T-helper 2 cell treated with Interferon-gamma antibody and Interleukin-4, amounts not matched to agents 100 ng/mL and 5 ng/mL, for 36 hours (primary cell): ENCODE data around the gene BATF2. TPM values are rescaled to one million over a fixed set of nuclear protein-coding genes. Genes with fewer than 3 reads are reported as not detected.

Source experiments
- intact Hi-C: fragments of 100-400 bp; cut with micrococcal nuclease; formaldehyde crosslinking; loops from one replicate; pipeline ENCODE4 v1.15.1; 2023
- total RNA-seq: library from RNA; stranded (reverse); gene quantifications from 2 replicates; pipeline ENCODE4 v1.2.3, GENCODE V29; 2022

BATF2 gene
- total RNA-seq, 1 donor from 2014 or later: not detected

DNA sequence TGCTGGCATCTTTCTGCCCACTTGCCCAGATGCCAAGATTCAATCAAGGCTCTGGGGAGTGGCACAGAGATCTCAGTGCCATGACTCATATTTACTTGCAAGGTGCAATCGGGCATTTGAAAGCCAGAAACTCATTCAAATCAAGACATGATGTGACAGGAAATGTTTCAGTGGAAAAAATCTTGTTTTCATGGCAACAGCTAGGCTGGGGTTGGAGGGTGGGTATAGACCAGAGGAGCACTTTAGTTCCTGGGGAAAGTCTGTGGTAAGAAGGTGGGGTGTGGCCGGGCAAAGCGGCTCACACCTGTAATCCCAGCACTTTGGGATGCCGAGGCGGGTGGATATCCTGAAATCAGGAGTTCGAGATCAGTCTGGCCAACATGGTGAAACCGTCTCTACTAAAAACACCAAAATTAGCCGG, 26.0 kb downstream of the BATF2 start:
- intact Hi-C loops: no loop called here

DNA sequence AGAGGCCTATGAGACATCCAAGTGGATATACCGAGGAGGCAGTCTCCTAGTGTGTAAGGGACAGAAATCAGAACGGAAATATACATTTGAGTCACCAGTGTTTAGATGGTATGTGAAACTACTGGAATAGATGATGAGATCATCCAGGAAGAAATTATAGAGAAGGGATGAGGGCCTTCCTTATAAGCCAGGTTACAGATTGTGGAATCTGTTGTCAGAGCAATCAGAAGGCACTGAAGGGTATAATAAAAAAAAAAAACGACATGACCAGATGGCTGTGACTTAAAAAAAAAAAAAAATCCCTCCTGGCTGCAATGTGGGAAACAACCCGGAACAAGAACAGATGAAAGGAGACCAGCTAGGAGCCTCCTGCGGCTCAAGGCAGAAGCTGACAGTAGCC, 27.6 kb downstream of the BATF2 start:
- intact Hi-C loops: no loop called here

DNA sequence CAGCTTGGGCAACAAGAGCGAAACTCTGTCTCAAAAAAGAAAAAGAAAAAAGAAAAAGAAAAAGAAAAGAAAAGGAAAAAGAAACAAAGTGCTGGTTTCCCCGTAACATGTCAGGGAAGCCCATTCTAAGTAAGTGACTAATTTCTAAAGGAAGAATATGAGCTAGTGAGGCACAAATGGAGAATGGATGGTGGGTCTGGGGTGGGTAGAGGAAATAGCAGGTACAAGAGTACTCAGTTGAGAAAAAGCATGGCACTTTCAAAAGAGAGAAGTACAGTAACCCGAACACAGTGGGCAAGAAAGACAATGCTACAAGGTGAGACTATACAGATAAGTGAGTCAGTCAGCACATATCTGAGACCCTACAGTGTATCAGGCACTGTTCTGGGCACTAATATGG, 29.4 kb downstream of the BATF2 start:
- intact Hi-C loops: no loop called here

DNA sequence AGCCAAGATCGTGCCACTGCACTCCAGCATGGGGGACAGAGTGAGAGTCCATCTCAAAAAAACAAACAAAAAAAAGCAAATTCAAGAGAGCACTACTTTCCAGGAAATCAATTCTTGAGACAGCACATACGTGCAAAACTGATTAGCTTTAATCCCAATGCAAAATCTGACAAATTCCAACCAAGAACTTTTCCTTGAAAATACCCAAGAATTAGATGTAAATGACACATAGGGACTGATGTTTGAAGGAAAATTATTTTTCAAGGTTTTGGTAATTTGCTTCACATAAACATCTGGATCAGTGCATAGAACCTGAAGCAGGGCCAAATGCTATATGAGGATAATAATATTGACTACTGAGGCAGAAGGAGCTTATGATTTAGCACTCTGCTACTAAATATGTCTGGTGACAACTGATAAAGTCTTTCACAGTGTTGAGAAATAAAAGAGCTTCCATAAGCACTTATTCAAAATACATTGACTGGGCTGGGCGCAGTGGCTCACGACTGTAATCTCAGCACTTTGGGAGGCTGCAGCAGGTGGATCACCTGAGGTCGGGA, 33.6 kb downstream of the BATF2 start:
- intact Hi-C loops: no loop called here

DNA sequence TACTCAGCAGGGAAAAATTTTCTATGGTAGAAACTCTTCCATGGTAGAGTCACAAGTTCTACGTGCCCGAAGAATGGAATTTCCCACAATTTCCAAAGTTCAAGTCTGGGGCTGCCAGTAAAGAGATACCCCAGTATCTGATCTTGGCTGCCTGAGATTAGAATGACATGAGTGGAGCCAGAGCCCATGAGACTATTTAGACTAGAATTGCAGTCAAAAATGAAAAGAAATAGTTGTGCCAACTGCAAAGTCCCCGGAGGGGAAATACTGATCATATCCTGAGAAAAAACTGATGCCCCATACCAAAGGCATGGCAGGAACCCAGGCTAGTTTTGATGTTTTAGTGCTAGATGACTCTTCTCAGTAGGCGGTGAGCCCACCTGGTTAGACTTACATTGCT, 36.1 kb downstream of the BATF2 start:
- intact Hi-C loops: no loop called here

DNA sequence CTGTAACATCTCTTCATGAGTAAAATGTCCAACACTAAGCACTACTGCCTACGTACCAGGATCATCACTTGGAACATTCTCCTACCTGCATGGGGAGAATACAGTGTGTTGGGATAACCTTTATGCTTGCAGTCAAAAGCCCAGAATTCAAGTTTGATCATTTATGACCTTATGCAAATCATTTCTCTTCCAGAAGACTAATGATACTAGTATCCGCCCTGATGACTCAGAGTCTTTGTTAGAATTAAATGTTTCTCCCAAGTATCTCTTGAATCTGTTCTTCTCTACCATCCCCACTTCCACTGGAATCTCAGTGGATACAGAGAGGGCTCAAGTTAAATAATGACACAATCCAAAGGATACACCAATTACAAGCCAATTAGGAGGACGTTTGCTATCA, 37.3 kb downstream of the BATF2 start:
- intact Hi-C loops: no loop called here

DNA sequence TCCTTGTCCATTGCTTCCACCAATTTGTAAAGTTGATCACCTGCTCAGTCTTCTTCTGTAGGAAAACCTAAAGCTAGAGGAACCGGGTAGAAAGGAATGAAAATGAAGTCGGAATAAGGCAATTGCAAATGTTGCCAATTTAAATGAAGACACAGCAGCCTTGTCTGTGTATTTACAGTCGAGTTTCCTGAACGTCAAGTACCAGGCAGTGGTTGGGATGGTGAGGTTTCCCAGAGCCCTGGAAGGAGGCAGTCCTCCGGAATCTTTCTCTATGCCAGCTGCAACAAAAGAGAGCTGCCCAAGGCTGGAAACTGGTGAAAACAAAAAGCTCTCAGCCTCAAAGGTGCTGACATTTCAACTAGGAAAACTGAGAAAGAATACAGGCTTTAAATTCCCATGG, 42.6 kb downstream of the BATF2 start:
- intact Hi-C loops: no loop called here

DNA sequence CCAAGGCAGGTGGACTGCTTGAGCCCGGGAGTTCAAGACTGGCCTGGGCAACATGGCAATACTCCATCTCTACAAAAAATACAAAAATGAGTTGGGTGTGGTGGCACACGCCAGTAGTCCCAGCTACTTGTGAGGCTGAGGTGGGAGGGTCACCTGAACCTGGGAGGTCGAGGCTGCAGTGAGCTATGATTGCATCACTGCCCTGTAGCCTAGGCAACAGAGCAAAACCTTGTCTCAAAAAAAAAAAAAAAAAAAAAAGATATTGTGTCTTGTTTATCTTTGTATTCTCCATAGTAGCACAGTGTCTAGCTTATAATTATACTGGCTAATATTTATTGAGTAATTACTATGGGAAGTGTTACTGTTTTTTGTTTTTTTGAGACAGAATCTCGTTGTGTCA, 45.2 kb downstream of the BATF2 start:
- intact Hi-C loops: no loop called here

DNA sequence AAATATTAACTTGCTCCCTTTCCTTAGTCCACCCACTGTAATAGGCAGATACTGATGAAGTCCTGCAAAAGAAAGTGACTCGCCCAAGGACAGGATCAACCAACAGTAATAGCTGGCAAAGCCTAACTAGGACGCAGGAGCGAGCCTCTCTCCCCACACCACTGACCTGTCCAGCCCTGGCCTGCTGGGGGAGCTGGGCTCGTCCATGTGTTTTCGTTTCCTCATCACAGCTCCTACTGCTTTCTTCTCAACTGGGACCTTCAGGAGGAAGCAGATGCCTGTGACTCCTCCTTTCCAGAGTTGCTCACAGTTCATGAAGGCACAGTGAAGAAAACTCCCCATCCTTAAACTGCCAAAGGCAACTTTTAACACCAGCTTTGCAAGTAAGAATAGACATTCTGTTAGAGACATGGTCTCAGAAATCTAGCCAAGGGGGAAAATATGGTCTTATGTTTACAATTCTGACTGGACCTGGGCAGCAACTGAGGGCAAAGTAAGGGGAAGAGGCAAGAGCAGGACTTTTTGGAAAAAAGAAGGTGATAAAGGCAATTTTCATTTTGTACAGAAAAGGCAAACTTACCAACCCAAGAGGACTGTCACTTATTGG, 49.5 kb downstream of the BATF2 start:
- intact Hi-C loops: no loop called here

Other genes with a start within 250 kb of the BATF2 start
- gene PYGM, start 237.0 kb downstream of the BATF2 start, total RNA-seq: 4.0 and 4.3 TPM in 2 replicates
- 492 and 527 TPM in 2 replicates for gene SF1, start 218.4 kb downstream of the BATF2 start, total RNA-seq
- 72.5 and 79.7 TPM in 2 replicates for gene MAP4K2, start 193.8 kb downstream of the BATF2 start, total RNA-seq
- gene MEN1, start 186.4 kb downstream of the BATF2 start, total RNA-seq: 31.5 and 33.1 TPM in 2 replicates
- gene CDC42BPG, start 152.3 kb downstream of the BATF2 start, total RNA-seq: 0.50 and 0.82 TPM in 2 replicates
- 106 TPM in 2 replicates for gene EHD1, start 118.3 kb downstream of the BATF2 start, total RNA-seq
- 19.6 and 20.9 TPM in 2 replicates for gene ATG2A, start 79.8 kb downstream of the BATF2 start, total RNA-seq
- 7.5 and 8.9 TPM in 2 replicates for gene PPP2R5B, start 72.3 kb downstream of the BATF2 start, total RNA-seq
- not detected in 2 replicates for gene GPHA2, start 61.1 kb downstream of the BATF2 start, total RNA-seq
- not detected in 2 replicates for gene MAJIN, start 24.9 kb downstream of the BATF2 start, total RNA-seq
- 60.1 and 65.7 TPM in 2 replicates for gene ARL2, start 17.2 kb upstream of the BATF2 start, total RNA-seq
- 27.7 and 27.8 TPM in 2 replicates for gene SNX15, start 30.5 kb upstream of the BATF2 start, total RNA-seq
- gene SAC3D1, start 44.2 kb upstream of the BATF2 start, total RNA-seq: 23.0 and 24.0 TPM in 2 replicates
- gene NAALADL1, start 61.6 kb upstream of the BATF2 start, total RNA-seq: 8.5 and 9.8 TPM in 2 replicates
- gene CDCA5, start 87.1 kb upstream of the BATF2 start, total RNA-seq: 91.5 and 93.2 TPM in 2 replicates
- 29.5 and 31.7 TPM in 2 replicates for gene ZFPL1, start 87.3 kb upstream of the BATF2 start, total RNA-seq
- 135 and 139 TPM in 2 replicates for gene VPS51, start 99.2 kb upstream of the BATF2 start, total RNA-seq
- 23.9 and 27.7 TPM in 2 replicates for gene TM7SF2, start 114.9 kb upstream of the BATF2 start, total RNA-seq
- gene ZNHIT2, start 120.7 kb upstream of the BATF2 start, total RNA-seq: 9.4 and 9.6 TPM in 2 replicates
- 995 and 1,039 TPM in 2 replicates for gene FAU, start 125.2 kb upstream of the BATF2 start, total RNA-seq
- gene MRPL49, start 125.3 kb upstream of the BATF2 start, total RNA-seq: 45.5 and 50.4 TPM in 2 replicates
- gene SYVN1, start 137.5 kb upstream of the BATF2 start, total RNA-seq: 48.5 and 50.4 TPM in 2 replicates
- not detected in 2 replicates for gene SPDYC, start 173.3 kb upstream of the BATF2 start, total RNA-seq
- gene CAPN1, start 185.0 kb upstream of the BATF2 start, total RNA-seq: 205 and 209 TPM in 2 replicates